ENCODE measurements around the gene AGFG2. TPM values are rescaled to one million over a fixed set of nuclear protein-coding genes. Genes with fewer than 3 reads are reported as not detected.

Gene AGFG2
- total and polyA plus RNA-seq, 4 donors = 37.2 to 48.8 (median 42.3) TPM

GRCh38 chr7:100580466-100581283 lies 41.7 kb downstream of the AGFG2 start:
- TF ChIP-seq YY1 (IDR thresholded peaks at IDR 0.05) = no peak
- no peak for TF ChIP-seq CTCF (IDR thresholded peaks at IDR 0.05; ENCODE audit: low read depth, low read length, missing input control)
- no peak for TF ChIP-seq REST (IDR thresholded peaks at IDR 0.05)
- no peak for TF ChIP-seq HNF4A (conservative IDR thresholded peaks at IDR 0.05)
- no peak for TF ChIP-seq HNF4G (IDR thresholded peaks at IDR 0.05)
- TF ChIP-seq TAF1 (conservative IDR thresholded peaks at IDR 0.05) = no peak
- no peak for TF ChIP-seq FOXA1 (IDR thresholded peaks at IDR 0.05)
- no peak for TF ChIP-seq MAX (IDR thresholded peaks at IDR 0.05)
- no peak for TF ChIP-seq ZBTB33 (IDR thresholded peaks at IDR 0.05)
- no peak for TF ChIP-seq NR2F2 (IDR thresholded peaks at IDR 0.05)
- no peak for TF ChIP-seq RXRA (IDR thresholded peaks at IDR 0.05)
- no peak for TF ChIP-seq EGR1 (IDR thresholded peaks at IDR 0.05; ENCODE audit: low read depth in 2 of 2)
- TF ChIP-seq ATF3 (IDR thresholded peaks at IDR 0.05) = no peak
- TF ChIP-seq RAD21 (IDR thresholded peaks at IDR 0.05) = no peak
- H3K9me3 ChIP-seq (ENCODE audit: control insufficient read depth in 4 of 4, low read length in 3 of 4) = no peaks in the 10 kb centered on the region
- H3K4me1 ChIP-seq (ENCODE audit: control insufficient read depth in 4 of 4, insufficient read depth in 4 of 4, low read length in 3 of 4) = peaks cover 2 to 33% (median 22%) of the 10 kb centered on the region in 4 donors
- H3K27ac ChIP-seq (ENCODE audit: low read depth in 1 of 2, low read length in 2 of 2) = no peak overlapping the region
- H3K4me3 ChIP-seq (ENCODE audit: low read depth in 1 of 3, low read length in 3 of 3) = no peak overlapping the region
- H3K27me3 ChIP-seq (ENCODE audit: control insufficient read depth in 4 of 4, insufficient read depth in 4 of 4, low read length in 3 of 4) = no peaks in the 10 kb centered on the region
- no peak overlapping the region for H3K9ac ChIP-seq (ENCODE audit: low read depth in 1 of 2, low read length in 2 of 2)
- 93% methylated on average over 11 of the region's 11 CpGs for WGBS
- DNase-seq (ENCODE audit: low spot score) = no peak
- H3K36me3 ChIP-seq (ENCODE audit: control insufficient read depth in 4 of 4, insufficient read depth in 3 of 4, low read depth in 1 of 4, low read length in 3 of 4) = peaks cover 25 to 59% (median 31%) of the 10 kb centered on the region in 4 donors

Measured in liver (tissue), 9 donors.